Gastroesophageal sphincter (tissue), 3 donors: ENCODE data around the gene PWWP2B.

Source experiments
- CTCF ChIP-seq, 4 experiments: fragments of 200-600 bp in 2 of 4; fragments of 450-650 bp in 2 of 4; sonication (generic) in 1 of 4; IDR thresholded peaks; one replicate each; pipeline ENCODE4 v1.5.1; 2017 to 2019; ENCODE audit warnings: antibody characterized with exemption in 4 of 4, mild to moderate bottlenecking in 2 of 4, moderate library complexity in 2 of 4
- POLR2A ChIP-seq, 2 donors: fragments of 450-650 bp; IDR thresholded peaks; one replicate each; pipeline ENCODE4 v1.6.1; 2017; ENCODE audit warnings: antibody characterized with exemption in 2 of 2, mild to moderate bottlenecking in 2 of 2, moderate library complexity in 1 of 2
- POLR2AphosphoS5 ChIP-seq: sonication (generic); formaldehyde crosslinking; IDR thresholded peaks from one replicate; pipeline ENCODE4 v1.6.1; 2017; ENCODE audit warnings: antibody characterized with exemption

- TF ChIP-seq POLR2A (IDR thresholded peaks at IDR 0.05) (no peak), CTCF (IDR thresholded peaks at IDR 0.05) (no peak), POLR2AphosphoS5 (no peak)
These were observed 26.2 kb downstream of the PWWP2B start for GRCh38 chr10:132422903-132423825.
